ENCODE data around the gene PITPNM2.

DNA sequence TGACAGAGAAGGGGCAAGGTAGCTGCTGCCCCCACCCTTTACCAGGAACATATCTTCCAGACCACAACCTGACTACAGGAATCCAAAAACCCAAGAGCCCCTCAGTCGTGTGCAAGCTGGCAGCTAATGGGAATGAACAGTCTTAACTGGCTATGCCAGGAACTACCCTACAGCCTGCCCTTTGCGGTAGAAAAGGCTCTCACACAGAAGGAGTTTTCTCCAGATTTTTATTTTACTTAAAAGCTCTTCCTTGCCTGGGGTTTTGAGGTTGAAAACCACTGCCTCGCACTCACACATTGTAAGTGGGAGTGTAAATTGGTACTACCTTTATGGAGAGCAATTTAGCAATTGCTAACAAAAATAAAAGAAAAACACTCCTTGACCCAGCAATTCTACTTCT is 28.3 kb downstream of the PITPNM2 start:
- TF ChIP-seq CTCF (optimal IDR thresholded peaks at IDR 0.05 in 1 of 3, IDR thresholded peaks at IDR 0.05 in 1 of 3, conservative IDR thresholded peaks at IDR 0.05 in 1 of 3; ENCODE audit: extremely low read depth in 1 of 3, insufficient read depth in 2 of 3, low read length in 3 of 3), result no peak
- TF ChIP-seq EZH2 (IDR thresholded peaks at IDR 0.05; ENCODE audit: low read length), result no peak
